Measurements from ENCODE around the gene SLC2A4RG.
"Not testable (repeated sequence)": the region's sequence is repeated elsewhere in the genome, so short reads cannot be mapped to it uniquely, and the experiment has no call there.

SLC2A4RG gene

GRCh38 chr20:63758152-63758551 lies 18.6 kb downstream of the SLC2A4RG start:
- DNase-seq: no peak

- DNase-seq: no peak
Measured at GRCh38 chr20:63759377-63759901, 19.9 kb downstream of the SLC2A4RG start.

- no peak for DNase-seq
Measured at GRCh38 chr20:63765082-63765873, 25.7 kb downstream of the SLC2A4RG start.

DNA sequence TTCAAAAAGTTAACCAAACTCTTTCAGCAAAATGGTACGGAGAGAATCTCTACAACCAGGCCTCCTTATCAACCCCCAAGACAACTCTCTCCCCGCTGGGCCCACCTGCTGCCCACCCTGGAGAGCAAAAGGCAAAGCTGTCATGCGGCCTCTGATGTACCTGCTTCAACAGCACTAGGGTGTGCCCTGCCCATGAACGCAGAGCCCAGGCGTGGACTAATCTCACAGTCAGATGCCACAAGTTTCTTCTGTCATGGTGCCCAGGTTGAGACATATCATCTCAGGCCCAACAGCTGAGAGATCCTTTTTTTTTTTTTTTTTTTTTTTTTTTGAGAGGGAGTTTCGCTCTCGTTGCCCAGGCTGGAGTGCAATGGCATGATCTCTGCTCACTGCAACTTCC lies 26.3 kb downstream of the SLC2A4RG start:
- DNase-seq: no peak

DNA sequence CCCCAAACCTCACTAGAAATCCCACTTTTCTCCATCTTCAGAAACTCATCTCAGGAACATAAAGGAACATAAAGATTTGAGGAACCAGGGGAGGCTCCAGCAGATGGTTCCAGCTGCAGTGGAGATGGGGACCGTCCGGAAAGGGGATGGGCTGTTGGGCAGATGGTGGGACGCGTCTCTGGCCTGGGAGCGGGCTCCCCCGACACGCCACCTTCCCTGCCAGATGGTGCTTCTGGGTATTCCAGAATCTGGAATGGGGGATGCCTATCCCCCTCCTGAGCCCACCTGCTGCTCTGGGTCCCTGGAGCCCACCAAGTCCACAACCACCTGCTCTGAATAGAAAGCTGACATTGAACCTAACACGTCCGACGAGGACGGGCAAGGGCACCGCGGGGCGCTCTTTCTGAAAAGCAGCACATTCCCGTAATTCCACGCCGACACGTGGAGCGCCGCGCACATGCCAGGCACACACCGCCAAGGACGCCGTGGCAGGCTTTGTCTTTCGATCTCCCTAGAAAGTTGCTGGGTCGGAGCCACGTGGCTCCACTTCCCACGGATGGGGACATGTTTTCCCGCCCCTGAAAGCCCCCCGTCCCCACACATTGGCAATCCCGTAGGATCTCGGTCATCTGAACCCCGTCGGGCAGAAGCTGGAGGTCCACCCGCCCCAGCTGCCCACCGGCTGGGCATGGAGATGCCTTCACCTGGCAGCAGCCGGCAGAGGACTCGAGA lies 27.3 kb downstream of the SLC2A4RG start:
- no peak for DNase-seq

GRCh38 chr20:63767456-63767855 lies 27.9 kb downstream of the SLC2A4RG start:
- DNase-seq: no peak

DNA sequence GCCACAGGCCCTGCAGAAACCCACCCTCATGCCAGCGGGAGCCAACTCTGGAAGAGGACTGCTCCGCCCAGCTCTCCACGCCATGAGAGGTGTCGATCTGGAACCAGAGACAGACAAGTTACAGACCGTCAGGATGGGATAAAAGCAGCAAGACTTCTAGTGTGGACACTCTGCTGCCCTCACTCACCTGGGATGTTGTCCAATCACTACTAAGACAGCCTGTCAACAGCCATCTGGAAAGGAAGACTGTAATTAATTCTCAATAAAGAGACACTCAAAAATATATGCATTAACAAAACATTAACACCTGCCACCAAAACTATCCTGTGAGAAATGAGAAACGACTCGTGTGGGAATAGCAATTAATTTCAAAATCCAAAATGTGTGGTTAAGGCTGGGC lies 28.3 kb downstream of the SLC2A4RG start:
- no peak for DNase-seq

DNA sequence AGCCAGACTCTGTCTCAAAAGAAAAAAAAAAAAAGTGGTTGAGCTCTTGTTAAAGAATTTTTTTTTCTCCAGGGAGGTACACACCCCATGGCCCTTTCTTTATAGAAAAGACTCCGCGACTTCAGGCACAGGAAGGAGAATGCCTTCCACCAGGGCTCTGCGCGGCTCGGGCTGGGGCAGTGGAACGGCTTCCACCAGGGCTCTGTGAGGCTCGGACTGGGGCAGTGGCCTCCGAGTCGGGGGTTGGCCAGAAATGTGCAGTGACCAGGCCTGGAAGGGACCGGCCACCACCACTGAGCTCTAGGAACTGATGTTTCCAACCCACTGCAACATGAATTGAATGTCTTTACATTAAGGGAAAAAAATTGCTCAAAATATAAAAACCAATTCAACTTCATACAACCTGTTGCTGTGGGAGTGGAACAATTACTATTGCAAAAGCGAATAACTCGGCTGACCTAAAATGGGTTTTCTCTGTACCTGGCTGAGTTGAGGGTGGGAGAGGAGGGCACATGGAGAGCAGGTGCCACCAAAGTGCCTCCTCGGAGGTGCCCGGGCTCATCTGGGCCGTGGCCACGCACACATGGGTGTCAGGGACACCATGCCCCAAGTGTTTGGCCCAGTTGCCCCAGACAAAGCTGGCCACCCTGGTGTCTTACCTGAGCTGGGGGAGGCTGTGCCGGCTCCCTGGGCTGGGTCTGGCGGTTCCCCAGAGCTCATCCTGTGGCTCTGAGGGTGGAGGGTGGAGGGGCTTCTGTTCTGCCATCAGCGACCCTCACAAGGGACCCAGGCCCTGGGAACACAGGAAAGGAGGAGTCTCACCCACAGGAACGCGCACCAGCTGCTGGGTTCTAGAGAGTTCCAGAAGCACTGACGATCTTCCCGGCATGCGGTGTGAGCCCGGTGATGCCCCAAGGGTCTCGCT lies 29.3 kb downstream of the SLC2A4RG start:
- DNase-seq: no peak

GRCh38 chr20:63769891-63770474 lies 30.4 kb downstream of the SLC2A4RG start:
- DNase-seq: no peak

DNA sequence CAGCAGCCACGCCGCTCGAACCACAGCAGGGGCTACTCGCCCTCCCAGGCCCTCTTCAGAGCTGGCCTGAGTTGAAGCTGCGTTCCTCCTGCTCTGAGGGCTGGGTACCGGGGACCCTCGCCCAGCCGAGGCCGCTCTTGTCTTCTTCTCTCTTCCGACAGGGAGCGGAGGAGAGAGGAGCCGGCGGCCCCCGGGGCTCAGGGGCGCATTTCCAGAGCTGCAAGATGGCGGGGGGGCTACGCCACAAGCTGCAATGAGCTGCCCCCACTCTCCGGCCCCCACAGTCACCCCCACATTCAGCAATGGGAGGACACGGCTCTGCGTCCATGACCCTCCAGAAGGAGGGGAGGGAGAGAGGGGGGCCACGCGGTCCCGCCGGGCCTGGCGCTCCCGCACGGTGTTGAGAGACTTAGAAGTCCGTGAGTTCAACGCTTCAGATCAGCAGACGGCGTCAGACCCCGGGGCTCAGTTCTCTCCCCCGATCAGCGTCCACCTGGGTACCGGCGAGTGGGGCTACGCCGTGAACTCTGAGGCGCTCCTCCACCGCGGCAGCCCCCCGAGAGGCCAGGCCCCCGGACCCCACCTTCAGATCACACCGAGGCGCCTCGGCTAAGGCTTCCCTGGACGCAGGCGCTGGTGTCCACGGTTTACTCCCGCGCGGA lies 31.6 kb downstream of the SLC2A4RG start:
- no peak for DNase-seq

- no peak for DNase-seq
Measured at GRCh38 chr20:63772781-63773518, 33.4 kb downstream of the SLC2A4RG start.

- DNase-seq: no peak
Measured at GRCh38 chr20:63773571-63774241, 34.1 kb downstream of the SLC2A4RG start.

DNA sequence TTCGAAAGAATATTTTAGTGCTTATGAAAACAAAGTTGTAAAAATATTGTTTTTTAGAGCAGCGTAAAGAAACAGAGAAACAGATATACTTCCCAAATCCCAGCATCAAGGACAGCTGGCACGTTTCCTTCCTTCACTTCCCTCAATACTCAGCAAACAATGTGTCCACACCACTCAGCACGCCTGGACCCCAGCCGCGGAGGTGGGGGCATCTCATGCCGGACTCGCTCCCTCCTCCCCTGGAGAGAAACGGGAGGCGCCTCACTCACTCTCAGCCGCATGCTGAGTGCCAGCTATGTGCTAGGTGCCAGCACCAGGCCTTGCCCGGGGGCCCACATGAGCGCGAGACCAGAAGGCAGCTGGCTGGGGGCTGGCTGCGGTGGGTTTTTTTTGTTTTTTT lies 34.7 kb downstream of the SLC2A4RG start:
- DNase-seq: no peak

- DNase-seq: peak; percentile 73
Measured at GRCh38 chr20:63775096-63775978, 35.8 kb downstream of the SLC2A4RG start.

DNA sequence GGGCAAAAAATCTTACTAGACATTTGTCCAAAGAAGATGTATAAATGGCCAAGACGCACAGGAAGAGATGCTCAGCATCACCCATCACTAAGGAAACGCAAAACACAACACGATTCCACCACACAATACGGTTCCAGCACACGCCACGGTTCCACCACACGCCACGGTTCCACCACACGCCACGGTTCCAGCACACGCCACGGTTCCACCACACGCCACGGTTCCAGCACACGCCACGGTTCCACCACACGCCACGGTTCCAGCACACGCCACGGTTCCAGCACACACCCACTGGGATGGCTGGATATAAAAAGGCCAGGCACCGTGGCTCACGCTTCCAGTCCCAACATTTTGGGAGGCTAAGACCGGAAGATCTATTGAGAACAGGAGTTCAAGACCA lies 37.3 kb downstream of the SLC2A4RG start:
- not testable (repeated sequence) for DNase-seq

GRCh38 chr20:63777614-63778013 lies 38.0 kb downstream of the SLC2A4RG start:
- no peak for DNase-seq

DNA sequence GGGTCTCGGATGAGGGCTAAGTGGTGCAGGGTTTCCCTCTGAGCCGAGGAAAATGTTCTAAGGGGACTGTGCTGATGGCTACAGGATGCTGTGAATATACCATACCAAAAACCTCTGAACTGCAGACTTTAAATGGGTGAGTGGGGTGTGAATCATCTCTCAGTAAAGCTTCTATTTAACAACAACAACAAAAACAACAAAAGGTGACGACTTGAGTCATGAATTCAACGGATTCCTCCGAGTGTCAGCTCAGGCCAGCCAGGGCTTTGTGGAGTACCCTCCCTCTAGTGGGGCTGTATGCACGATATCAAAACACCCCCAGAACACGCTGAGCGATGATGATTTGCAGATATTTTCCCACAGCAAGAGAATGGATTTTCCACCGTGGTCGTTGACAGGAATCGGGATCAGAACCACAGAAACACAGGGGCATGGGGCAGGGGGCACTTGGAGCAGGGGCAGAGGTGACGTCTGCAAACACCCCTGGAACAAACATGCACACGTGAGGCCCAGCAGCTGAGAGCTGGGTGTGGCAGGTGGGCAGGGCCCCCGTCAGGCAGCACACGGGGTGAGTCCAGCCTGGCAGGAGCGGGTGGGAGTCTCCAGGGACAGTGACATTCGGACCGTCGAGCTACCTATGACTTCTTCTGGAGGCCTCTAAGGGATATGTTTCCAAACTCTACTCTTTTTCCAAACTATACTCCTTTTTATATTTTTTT lies 38.6 kb downstream of the SLC2A4RG start:
- DNase-seq: no peak

DNA sequence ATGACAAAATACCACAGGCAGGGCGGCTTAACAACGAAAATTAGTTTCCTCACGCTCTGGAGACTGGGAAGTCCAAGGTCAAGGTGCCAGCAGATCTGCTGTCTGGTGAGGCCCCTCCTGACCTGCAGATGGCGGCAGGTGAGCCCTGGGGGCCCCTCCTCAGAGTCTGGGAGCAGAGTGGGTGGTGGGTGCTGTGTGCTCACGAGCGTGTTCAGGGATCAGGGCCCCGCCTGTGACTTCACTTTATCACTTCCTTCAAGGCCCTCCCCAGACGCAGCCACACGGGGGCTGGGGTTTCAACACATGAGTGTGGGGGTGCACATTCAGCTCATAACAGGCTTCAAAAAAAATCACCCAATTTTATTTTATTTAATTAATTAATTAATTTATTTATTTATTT lies 39.3 kb downstream of the SLC2A4RG start:
- no peak for DNase-seq

GRCh38 chr20:63781181-63781580 lies 41.6 kb downstream of the SLC2A4RG start:
- no peak for DNase-seq
